Tibial nerve (tissue), 4 donors: ENCODE results near the gene RPTOR. TPM values are rescaled to one million over a fixed set of nuclear protein-coding genes. Genes with fewer than 3 reads are reported as not detected.

Experiments
- DNase-seq, 2 donors: peaks; one replicate each; pipeline ENCODE4 v3.0.0-alpha.2; 2019; ENCODE audit warnings: low spot score in 2 of 2
- H3K27ac ChIP-seq, 4 donors: fragments of 200-600 bp; sonication (generic) in 3 of 4; one replicate each; pipeline ENCODE4 v1.5.1; 2017 to 2019; ENCODE audit warnings: mild to moderate bottlenecking in 1 of 4
- H3K27me3 ChIP-seq, 2 donors: fragments of 200-600 bp; sonication (generic) in 1 of 2; one replicate each; pipeline versions ENCODE4 v1.5.1 to v1.6.0; 2017 to 2019
- H3K36me3 ChIP-seq, 3 donors: fragments of 200-600 bp; sonication (generic); one replicate each; pipeline ENCODE4 v1.5.1; 2018 to 2019
- H3K4me1 ChIP-seq, 4 donors: fragments of 200-600 bp; sonication (generic) in 3 of 4; one replicate each; pipeline ENCODE4 v1.5.1; 2017 to 2019
- H3K4me3 ChIP-seq, 4 donors: fragments of 200-600 bp; sonication (generic) in 3 of 4; one replicate each; pipeline ENCODE4 v1.5.1; 2017 to 2019; ENCODE audit warnings: mild to moderate bottlenecking in 1 of 4, moderate library complexity in 1 of 4
- H3K9me3 ChIP-seq, 4 donors: fragments of 200-600 bp; sonication (generic) in 3 of 4; one replicate each; pipeline ENCODE4 v1.5.1; 2017 to 2019
- EP300 ChIP-seq, 2 donors: sonication (generic); formaldehyde crosslinking; IDR thresholded peaks; one replicate each; pipeline ENCODE4 v1.6.1; 2017; ENCODE audit warnings: antibody characterized with exemption in 2 of 2, mild to moderate bottlenecking in 1 of 2
- POLR2A ChIP-seq, 2 donors: fragments of 450-650 bp; IDR thresholded peaks; one replicate each; pipeline ENCODE4 v1.6.1; 2017; ENCODE audit warnings: antibody characterized with exemption in 2 of 2, mild to moderate bottlenecking in 2 of 2, moderate library complexity in 2 of 2
- WGBS, 2 donors: methylation state at CpG; one replicate each; pipeline ENCODE4 v1.1.5; 2018; 5-methylcytosine and 5-hydroxymethylcytosine counted together
- total RNA-seq, 4 donors: library from RNA; depleted of rRNA; stranded (reverse); fragments of >200 nt; gene quantifications; one replicate each; pipeline ENCODE4 v1.1.0, GENCODE V29; 2016
- TF ChIP-seq, protein P1 (sequence below), 5 experiments: fragments of 200-600 bp in 3 of 5; fragments of 450-650 bp in 2 of 5; sonication (generic) in 3 of 5; IDR thresholded peaks; one replicate each; pipeline ENCODE4 v1.5.1; 2016 to 2019; ENCODE audit warnings: antibody characterized with exemption in 5 of 5, mild to moderate bottlenecking in 3 of 5, moderate library complexity in 2 of 5

Gene RPTOR
- total RNA-seq, 4 donors from 2014 or later: 34.7 to 56.4 (median 40.1) TPM

GRCh38 chr17:80984749-80985148 is 440.1 kb downstream of the RPTOR start:
- no peaks in the 10 kb centered on the region for H3K27me3 ChIP-seq
- peaks cover 0 to 29% (median 13%) of the 10 kb centered on the region in 4 donors for H3K4me1 ChIP-seq
- no peak overlapping the region for H3K4me3 ChIP-seq
- 39 to 53% methylated on average over 7 of the region's 7 CpGs for WGBS, 2 donors
- no peak for DNase-seq
- TF ChIP-seq, protein P1, sequence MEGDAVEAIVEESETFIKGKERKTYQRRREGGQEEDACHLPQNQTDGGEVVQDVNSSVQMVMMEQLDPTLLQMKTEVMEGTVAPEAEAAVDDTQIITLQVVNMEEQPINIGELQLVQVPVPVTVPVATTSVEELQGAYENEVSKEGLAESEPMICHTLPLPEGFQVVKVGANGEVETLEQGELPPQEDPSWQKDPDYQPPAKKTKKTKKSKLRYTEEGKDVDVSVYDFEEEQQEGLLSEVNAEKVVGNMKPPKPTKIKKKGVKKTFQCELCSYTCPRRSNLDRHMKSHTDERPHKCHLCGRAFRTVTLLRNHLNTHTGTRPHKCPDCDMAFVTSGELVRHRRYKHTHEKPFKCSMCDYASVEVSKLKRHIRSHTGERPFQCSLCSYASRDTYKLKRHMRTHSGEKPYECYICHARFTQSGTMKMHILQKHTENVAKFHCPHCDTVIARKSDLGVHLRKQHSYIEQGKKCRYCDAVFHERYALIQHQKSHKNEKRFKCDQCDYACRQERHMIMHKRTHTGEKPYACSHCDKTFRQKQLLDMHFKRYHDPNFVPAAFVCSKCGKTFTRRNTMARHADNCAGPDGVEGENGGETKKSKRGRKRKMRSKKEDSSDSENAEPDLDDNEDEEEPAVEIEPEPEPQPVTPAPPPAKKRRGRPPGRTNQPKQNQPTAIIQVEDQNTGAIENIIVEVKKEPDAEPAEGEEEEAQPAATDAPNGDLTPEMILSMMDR (IDR thresholded peaks at IDR 0.05): no peak
- TF ChIP-seq EP300 (IDR thresholded peaks at IDR 0.05): peak in 1 of 2 donors; percentile 15
- no peaks in the 10 kb centered on the region for H3K36me3 ChIP-seq
- no peak overlapping the region for H3K27ac ChIP-seq
- H3K9me3 ChIP-seq: no peaks in the 10 kb centered on the region

GRCh38 chr17:80986046-80986445 is 441.4 kb downstream of the RPTOR start:
- H3K4me3 ChIP-seq: no peak overlapping the region
- H3K36me3 ChIP-seq: no peaks in the 10 kb centered on the region
- TF ChIP-seq EP300 (IDR thresholded peaks at IDR 0.05) (no peak), POLR2A (IDR thresholded peaks at IDR 0.05) (no peak)
- TF ChIP-seq, protein P1 (IDR thresholded peaks at IDR 0.05): no peak
- no peaks in the 10 kb centered on the region for H3K9me3 ChIP-seq
- no peak for DNase-seq
- no peaks in the 10 kb centered on the region for H3K27me3 ChIP-seq
- H3K27ac ChIP-seq: no peak overlapping the region
- 78 to 83% methylated on average over 7 of the region's 7 CpGs for WGBS, 2 donors
- peaks cover 0 to 22% (median 12%) of the 10 kb centered on the region in 4 donors for H3K4me1 ChIP-seq

DNA sequence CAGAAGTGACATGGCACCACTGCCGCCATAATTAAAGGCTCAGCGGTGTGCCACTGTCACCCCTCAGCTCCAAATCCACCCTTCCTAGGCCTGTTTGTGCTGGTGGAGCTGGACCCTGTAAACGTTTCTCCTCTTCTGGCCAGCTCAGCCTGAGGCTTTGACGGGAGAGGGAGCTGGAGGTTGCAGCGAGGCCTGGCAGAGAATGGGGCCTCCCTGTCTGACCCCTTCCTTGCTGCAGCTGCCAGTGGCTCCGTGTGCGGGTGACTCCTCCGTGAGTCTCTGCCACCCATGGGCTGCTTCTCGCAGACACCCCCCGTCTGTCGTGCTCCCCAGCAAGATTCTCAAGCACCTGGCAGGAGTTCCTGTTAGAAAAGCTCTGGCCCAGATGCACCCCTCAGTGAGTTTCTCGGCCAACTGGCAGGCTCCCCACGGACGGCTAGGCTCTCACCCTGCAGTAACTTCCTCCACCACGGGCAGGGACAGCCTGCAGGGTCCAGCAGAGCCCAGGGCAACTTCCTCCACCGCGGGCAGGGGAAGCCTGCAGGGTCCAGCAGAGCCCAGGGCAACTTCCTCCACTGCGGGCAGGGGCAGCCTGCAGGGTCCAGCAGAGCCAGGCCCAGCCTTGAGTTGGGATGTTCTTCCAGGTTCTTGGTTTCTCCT is 442.3 kb downstream of the RPTOR start:
- WGBS, 2 donors: 64 to 66% methylated on average over 12 to 15 of the region's 18 CpGs
- no peak for DNase-seq
- Histone ChIP-seq H3K4me1 (peaks cover 0 to 21% (median 11%) of the 10 kb centered on the region in 4 donors), H3K9me3 (no peaks in the 10 kb centered on the region), H3K27me3 (no peaks in the 10 kb centered on the region), H3K4me3 (no peak overlapping the region), H3K27ac (no peak overlapping the region), H3K36me3 (no peaks in the 10 kb centered on the region)
- TF ChIP-seq, protein P1 (IDR thresholded peaks at IDR 0.05): no peak
- TF ChIP-seq POLR2A (IDR thresholded peaks at IDR 0.05): no peak

- peak overlapping the region in 1 of 4 donors; percentile 24 for H3K27ac ChIP-seq
- no peak for DNase-seq
- WGBS, 2 donors: 50 to 77% methylated on average over 2 to 16 of the region's 16 CpGs
- H3K4me3 ChIP-seq: no peak overlapping the region
- no peaks in the 10 kb centered on the region for H3K9me3 ChIP-seq
- no peak for TF ChIP-seq EP300 (IDR thresholded peaks at IDR 0.05)
- TF ChIP-seq, protein P1 (IDR thresholded peaks at IDR 0.05): no peak
- no peak for TF ChIP-seq POLR2A (IDR thresholded peaks at IDR 0.05)
- H3K36me3 ChIP-seq: no peaks in the 10 kb centered on the region
- H3K27me3 ChIP-seq: no peaks in the 10 kb centered on the region
- peaks cover 0 to 28% (median 19%) of the 10 kb centered on the region in 4 donors for H3K4me1 ChIP-seq
Measured at GRCh38 chr17:80987941-80988461, 443.4 kb downstream of the RPTOR start.

GRCh38 chr17:80989586-80989913 is 444.9 kb downstream of the RPTOR start:
- TF ChIP-seq EP300 (IDR thresholded peaks at IDR 0.05): no peak
- no peak for TF ChIP-seq POLR2A (IDR thresholded peaks at IDR 0.05)
- TF ChIP-seq, protein P1 (IDR thresholded peaks at IDR 0.05): no peak
- Histone ChIP-seq H3K4me3 (no peak overlapping the region), H3K27me3 (no peaks in the 10 kb centered on the region), H3K27ac (no peak overlapping the region), H3K9me3 (no peaks in the 10 kb centered on the region), H3K36me3 (peaks cover 0 to 13% (median 0%) of the 10 kb centered on the region in 3 donors), H3K4me1 (peaks cover 0 to 43% (median 27%) of the 10 kb centered on the region in 4 donors)
- 70 to 76% methylated on average over 11 of the region's 11 CpGs for WGBS, 2 donors
- DNase-seq: no peak
